ENCODE results near the gene CDC42BPA. TPM values are rescaled to one million over a fixed set of nuclear protein-coding genes. Genes with fewer than 3 reads are reported as not detected.

CDC42BPA gene
- total and polyA plus RNA-seq, 9 of the 15 experiments (the other 6 are each of a cell fraction or from before 2014, with no cell fraction given), result 8.0 to 77.5 (median 52.1) TPM

DNA sequence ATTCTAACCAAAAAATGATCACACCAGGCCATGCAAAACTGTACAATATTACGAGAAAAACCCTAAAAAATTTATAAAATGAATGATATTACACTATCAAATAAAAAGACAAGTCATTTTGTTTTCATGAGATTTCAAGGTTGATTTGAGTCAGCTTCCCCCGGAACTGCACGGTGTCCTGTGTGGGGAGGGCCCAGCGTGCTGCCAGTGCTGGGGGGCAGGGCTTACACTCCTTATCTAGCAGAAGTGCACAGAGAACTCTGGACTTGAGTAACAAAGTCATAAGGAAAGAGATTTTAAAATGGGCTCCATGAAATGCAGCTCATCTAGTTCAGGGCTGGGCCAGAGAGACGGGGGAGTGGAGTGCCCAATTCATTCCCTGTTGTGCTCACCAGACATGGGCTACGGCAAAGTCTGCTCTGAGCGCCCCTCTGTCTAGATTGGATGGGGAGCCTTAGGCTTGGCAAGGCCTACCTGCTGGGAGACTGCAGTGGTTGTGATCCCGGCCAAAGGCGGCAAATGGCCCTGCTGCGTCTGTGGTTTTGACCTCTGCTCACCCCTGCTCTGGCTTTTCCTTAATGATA is 328.1 kb downstream of the CDC42BPA start (continued):
- TF ChIP-seq FIP1L1 (IDR thresholded peaks at IDR 0.05; ENCODE audit: low read depth, low read length, poor library complexity, severe bottlenecking) (no peak), ZNF436 (CRISPR knock-in tag; IDR thresholded peaks at IDR 0.05) (no peak), E2F1 (CRISPR knock-in tag; IDR thresholded peaks at IDR 0.05) (no peak), KDM5B (IDR thresholded peaks at IDR 0.05; ENCODE audit: insufficient replicate concordance, low read depth, low read length) (no peak), SMAD2 (IDR thresholded peaks at IDR 0.05; ENCODE audit: low read depth, low read length) (no peak), ZNF75A (CRISPR knock-in tag; IDR thresholded peaks at IDR 0.05) (no peak), ZBTB9 (CRISPR knock-in tag; IDR thresholded peaks at IDR 0.05) (no peak), PURB (CRISPR knock-in tag; IDR thresholded peaks at IDR 0.05; ENCODE audit: low read depth) (no peak), MAFK (IDR thresholded peaks at IDR 0.05; ENCODE audit: low read length) (no peak), EP300 (IDR thresholded peaks at IDR 0.05; ENCODE audit: low read length) (peak; percentile 68), ZNF586 (CRISPR knock-in tag; conservative IDR thresholded peaks at IDR 0.05) (no peak), ZNF77 (CRISPR knock-in tag; IDR thresholded peaks at IDR 0.05) (no peak), HEY1 (CRISPR knock-in tag; IDR thresholded peaks at IDR 0.05; ENCODE audit: borderline replicate concordance) (0 out of 2 replicates have a peak, but pooled peaks have one; percentile 13), PCBP1 (IDR thresholded peaks at IDR 0.05; ENCODE audit: low read depth, low read length, poor library complexity, severe bottlenecking) (no peak), ADNP (tag; IDR thresholded peaks at IDR 0.05) (no peak)
- TF ChIP-seq, protein P1, sequence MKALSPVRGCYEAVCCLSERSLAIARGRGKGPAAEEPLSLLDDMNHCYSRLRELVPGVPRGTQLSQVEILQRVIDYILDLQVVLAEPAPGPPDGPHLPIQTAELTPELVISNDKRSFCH (CRISPR knock-in tag; IDR thresholded peaks at IDR 0.05), result no peak
- TF ChIP-seq, protein P1 (tag; IDR thresholded peaks at IDR 0.05), result peak; percentile 56; the same call in 1 of the 2 replicates
- TF ChIP-seq, protein P2, sequence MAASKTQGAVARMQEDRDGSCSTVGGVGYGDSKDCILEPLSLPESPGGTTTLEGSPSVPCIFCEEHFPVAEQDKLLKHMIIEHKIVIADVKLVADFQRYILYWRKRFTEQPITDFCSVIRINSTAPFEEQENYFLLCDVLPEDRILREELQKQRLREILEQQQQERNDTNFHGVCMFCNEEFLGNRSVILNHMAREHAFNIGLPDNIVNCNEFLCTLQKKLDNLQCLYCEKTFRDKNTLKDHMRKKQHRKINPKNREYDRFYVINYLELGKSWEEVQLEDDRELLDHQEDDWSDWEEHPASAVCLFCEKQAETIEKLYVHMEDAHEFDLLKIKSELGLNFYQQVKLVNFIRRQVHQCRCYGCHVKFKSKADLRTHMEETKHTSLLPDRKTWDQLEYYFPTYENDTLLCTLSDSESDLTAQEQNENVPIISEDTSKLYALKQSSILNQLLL (CRISPR knock-in tag; IDR thresholded peaks at IDR 0.05; ENCODE audit: borderline replicate concordance), result no peak
- TF ChIP-seq, protein P3, sequence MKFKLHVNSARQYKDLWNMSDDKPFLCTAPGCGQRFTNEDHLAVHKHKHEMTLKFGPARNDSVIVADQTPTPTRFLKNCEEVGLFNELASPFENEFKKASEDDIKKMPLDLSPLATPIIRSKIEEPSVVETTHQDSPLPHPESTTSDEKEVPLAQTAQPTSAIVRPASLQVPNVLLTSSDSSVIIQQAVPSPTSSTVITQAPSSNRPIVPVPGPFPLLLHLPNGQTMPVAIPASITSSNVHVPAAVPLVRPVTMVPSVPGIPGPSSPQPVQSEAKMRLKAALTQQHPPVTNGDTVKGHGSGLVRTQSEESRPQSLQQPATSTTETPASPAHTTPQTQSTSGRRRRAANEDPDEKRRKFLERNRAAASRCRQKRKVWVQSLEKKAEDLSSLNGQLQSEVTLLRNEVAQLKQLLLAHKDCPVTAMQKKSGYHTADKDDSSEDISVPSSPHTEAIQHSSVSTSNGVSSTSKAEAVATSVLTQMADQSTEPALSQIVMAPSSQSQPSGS (CRISPR knock-in tag; IDR thresholded peaks at IDR 0.05), result no peak
